ENCODE measurements around the gene MTURN. TPM values are rescaled to one million over a fixed set of nuclear protein-coding genes. Genes with fewer than 3 reads are reported as not detected.
"Not testable (repeated sequence)": the region's sequence is repeated elsewhere in the genome, so short reads cannot be mapped to it uniquely, and the experiment has no call there.

Gene MTURN
- polyA plus RNA-seq, 4 donors, result 79.0 to 91.2 (median 85.5) TPM

- DNase-seq (ENCODE audit: low read depth in 4 of 4, low spot score in 2 of 4), result no peak
These were observed 41.8 kb downstream of the MTURN start for GRCh38 chr7:30176463-30177109.

- DNase-seq (ENCODE audit: low read depth in 4 of 4, low spot score in 2 of 4), result no peak
These were observed 42.4 kb downstream of the MTURN start for GRCh38 chr7:30177186-30177585.

GRCh38 chr7:30177965-30178364 is 43.2 kb downstream of the MTURN start:
- DNase-seq (ENCODE audit: low read depth in 4 of 4, low spot score in 2 of 4), result no peak

- DNase-seq (ENCODE audit: low read depth in 4 of 4, low spot score in 2 of 4), result no peak
These were observed 44.1 kb downstream of the MTURN start for GRCh38 chr7:30178748-30179436.

GRCh38 chr7:30180718-30181117 is 45.9 kb downstream of the MTURN start:
- DNase-seq (ENCODE audit: low read depth in 4 of 4, low spot score in 2 of 4), result no peak

- DNase-seq (ENCODE audit: low read depth in 4 of 4, low spot score in 2 of 4), result no peak
These were observed 46.4 kb downstream of the MTURN start for GRCh38 chr7:30181211-30181610.

- DNase-seq (ENCODE audit: low read depth in 4 of 4, low spot score in 2 of 4), result no peak
These were observed 47.1 kb downstream of the MTURN start for GRCh38 chr7:30181736-30182522.

GRCh38 chr7:30182814-30183213 is 48.0 kb downstream of the MTURN start:
- no peak for DNase-seq (ENCODE audit: low read depth in 4 of 4, low spot score in 2 of 4)

- no peak for DNase-seq (ENCODE audit: low read depth in 4 of 4, low spot score in 2 of 4)
These were observed 49.1 kb downstream of the MTURN start for GRCh38 chr7:30183749-30184369.

- no peak for DNase-seq (ENCODE audit: low read depth in 4 of 4, low spot score in 2 of 4)
These were observed 50.2 kb downstream of the MTURN start for GRCh38 chr7:30184791-30185487.

GRCh38 chr7:30185496-30185895 is 50.7 kb downstream of the MTURN start:
- no peak for DNase-seq (ENCODE audit: low read depth in 4 of 4, low spot score in 2 of 4)

- DNase-seq (ENCODE audit: low read depth in 4 of 4, low spot score in 2 of 4), result no peak
These were observed 51.9 kb downstream of the MTURN start for GRCh38 chr7:30186725-30187124.

GRCh38 chr7:30187513-30187912 is 52.7 kb downstream of the MTURN start:
- no peak for DNase-seq (ENCODE audit: low read depth in 4 of 4, low spot score in 2 of 4)

GRCh38 chr7:30188381-30188780 is 53.6 kb downstream of the MTURN start:
- not testable (repeated sequence) for DNase-seq (ENCODE audit: low read depth in 4 of 4, low spot score in 2 of 4)

- DNase-seq (ENCODE audit: low read depth in 4 of 4, low spot score in 2 of 4), result no peak
These were observed 54.0 kb downstream of the MTURN start for GRCh38 chr7:30188811-30189210.

GRCh38 chr7:30191809-30192208 is 57.0 kb downstream of the MTURN start:
- no peak for DNase-seq (ENCODE audit: low read depth in 4 of 4, low spot score in 2 of 4)

- DNase-seq (ENCODE audit: low read depth in 4 of 4, low spot score in 2 of 4), result no peak
These were observed 58.7 kb downstream of the MTURN start for GRCh38 chr7:30193336-30193943.

GRCh38 chr7:30196408-30196807 is 61.6 kb downstream of the MTURN start:
- no peak for DNase-seq (ENCODE audit: low read depth in 4 of 4, low spot score in 2 of 4)

- no peak for DNase-seq (ENCODE audit: low read depth in 4 of 4, low spot score in 2 of 4)
These were observed 62.7 kb downstream of the MTURN start for GRCh38 chr7:30197438-30197837.

- DNase-seq (ENCODE audit: low read depth in 4 of 4, low spot score in 2 of 4), result no peak
These were observed 64.5 kb downstream of the MTURN start for GRCh38 chr7:30199271-30199670.
